ENCODE measurements around the gene SULT1C3. TPM values are rescaled to one million over a fixed set of nuclear protein-coding genes. Genes with fewer than 3 reads are reported as not detected.
"Not testable (repeated sequence)": the region's sequence is repeated elsewhere in the genome, so short reads cannot be mapped to it uniquely, and the experiment has no call there.

Gene SULT1C3
- total RNA-seq, 1 donor from 2014 or later = not detected

DNA sequence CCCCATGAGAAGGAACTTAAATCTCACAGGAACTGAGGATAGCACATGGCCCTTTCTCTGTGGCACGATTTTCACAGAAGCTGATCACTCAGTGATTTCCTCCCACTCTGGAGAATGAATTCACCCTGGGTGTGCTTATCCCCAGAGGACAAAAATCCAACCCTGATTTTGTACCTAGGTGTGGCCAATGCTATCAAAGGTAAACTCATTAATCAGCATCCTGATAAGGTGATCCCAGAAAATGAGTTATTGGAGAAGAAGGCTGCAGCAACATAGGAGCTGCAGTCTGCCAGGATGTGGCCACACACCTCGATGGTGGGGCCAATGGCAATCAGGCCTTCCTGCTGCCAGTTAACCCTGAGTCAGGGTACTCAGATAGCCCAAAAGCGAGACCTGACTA lies 40.7 kb downstream of the SULT1C3 start:
- DNase-seq = no peak
- Histone ChIP-seq H3K4me1 (no peaks in the 10 kb centered on the region), H3K9me3 (no peaks in the 10 kb centered on the region), H3K27ac (no peak overlapping the region), H3K36me3 (no peaks in the 10 kb centered on the region), H3K27me3 (ENCODE audit: low read depth) (no peaks in the 10 kb centered on the region), H3K4me3 (no peak overlapping the region)
- TF ChIP-seq CTCF (IDR thresholded peaks at IDR 0.05) = no peak
- intact Hi-C loops (cut with DNase I) = no loop called here
- ATAC-seq = no peak

DNA sequence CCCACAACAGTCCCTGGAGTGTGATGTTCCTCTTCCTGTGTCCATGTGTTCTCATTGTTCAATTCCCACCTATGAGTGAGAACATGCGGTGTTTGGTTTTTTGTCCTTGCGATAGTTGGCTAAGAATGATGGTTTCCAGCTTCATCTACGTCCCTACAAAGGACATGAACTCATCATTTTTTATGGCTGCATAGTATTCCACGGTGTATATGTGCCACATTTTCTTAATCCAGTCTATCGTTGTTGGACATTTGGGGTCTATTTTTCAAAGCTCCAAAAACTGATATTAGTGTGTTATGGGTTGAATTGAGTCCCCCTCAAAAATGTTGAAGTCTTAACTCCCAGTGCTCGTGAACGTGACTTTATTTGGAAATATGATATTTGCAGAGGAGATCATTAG lies 44.8 kb downstream of the SULT1C3 start:
- H3K27ac ChIP-seq; DNase-seq; H3K27me3 ChIP-seq (ENCODE audit: low read depth); H3K4me1 ChIP-seq; H3K36me3 ChIP-seq; ATAC-seq; intact Hi-C loops (cut with DNase I); H3K4me3 ChIP-seq; H3K9me3 ChIP-seq: not testable (repeated sequence)

- no peak for ATAC-seq
- intact Hi-C loops (cut with DNase I) = no loop called here
Observed at GRCh38 chr2:108285616-108286015, 45.8 kb downstream of the SULT1C3 start.

DNA sequence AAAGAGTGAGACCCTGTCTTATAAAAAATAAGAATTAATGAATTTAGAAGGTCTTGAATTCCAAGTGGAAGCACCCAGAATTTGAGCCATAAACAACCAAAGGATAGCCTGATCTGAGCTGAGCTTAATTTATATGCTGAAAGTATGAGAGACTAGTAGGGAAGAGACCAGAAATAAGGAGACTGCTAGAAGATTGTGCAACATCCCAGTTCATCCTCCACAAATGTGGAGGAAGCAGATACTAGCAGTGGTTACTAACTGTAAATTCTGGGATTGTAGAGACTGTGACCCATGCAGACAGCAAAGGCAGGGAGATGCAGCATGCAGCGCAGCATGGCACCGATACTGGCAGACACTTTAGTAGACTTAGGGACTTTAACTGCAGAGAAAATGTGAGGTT lies 47.4 kb downstream of the SULT1C3 start:
- intact Hi-C loops (cut with DNase I) = no loop called here
- Histone ChIP-seq H3K9me3 (no peaks in the 10 kb centered on the region), H3K36me3 (no peaks in the 10 kb centered on the region), H3K4me1 (no peaks in the 10 kb centered on the region), H3K27ac (no peak overlapping the region), H3K4me3 (no peak overlapping the region), H3K27me3 (ENCODE audit: low read depth) (no peaks in the 10 kb centered on the region)
- TF ChIP-seq CTCF (IDR thresholded peaks at IDR 0.05) = no peak
- ATAC-seq (no peak), DNase-seq (no peak)

More at GRCh38 chr2:108285616-108286015, 45.8 kb downstream of the SULT1C3 start:
- no peak overlapping the region for H3K27ac ChIP-seq
- H3K4me3 ChIP-seq = no peak overlapping the region
- no peak for DNase-seq
- no peaks in the 10 kb centered on the region for H3K4me1 ChIP-seq
- TF ChIP-seq CTCF (IDR thresholded peaks at IDR 0.05) = no peak
- no peaks in the 10 kb centered on the region for H3K9me3 ChIP-seq
- no peaks in the 10 kb centered on the region for H3K36me3 ChIP-seq
- no peaks in the 10 kb centered on the region for H3K27me3 ChIP-seq (ENCODE audit: low read depth)

- Histone ChIP-seq H3K27ac (no peak within 1 kb of the TSS), H3K4me3 (no peak within 1 kb of the TSS), H3K36me3 (no peaks in the 10 kb centered on the region), H3K9me3 (no peaks in the 10 kb centered on the region), H3K27me3 (ENCODE audit: low read depth) (no peaks in the 10 kb centered on the region), H3K4me1 (no peaks in the 10 kb centered on the region)
- ATAC-seq (peak; percentile 79 to 83), DNase-seq (no peak)
- intact Hi-C loops (cut with DNase I) = no loop called here
- TF ChIP-seq CTCF (IDR thresholded peaks at IDR 0.05) = no peak
Observed at GRCh38 chr2:108288534-108289106, 48.9 kb downstream of the SULT1C3 start, which contains the start of gene SULT1C2. Gene SULT1C2, plus strand, starts transcription at chr2:108288895. Its CDS starts 4,773 bp downstream, at chr2:108293668.

DNA sequence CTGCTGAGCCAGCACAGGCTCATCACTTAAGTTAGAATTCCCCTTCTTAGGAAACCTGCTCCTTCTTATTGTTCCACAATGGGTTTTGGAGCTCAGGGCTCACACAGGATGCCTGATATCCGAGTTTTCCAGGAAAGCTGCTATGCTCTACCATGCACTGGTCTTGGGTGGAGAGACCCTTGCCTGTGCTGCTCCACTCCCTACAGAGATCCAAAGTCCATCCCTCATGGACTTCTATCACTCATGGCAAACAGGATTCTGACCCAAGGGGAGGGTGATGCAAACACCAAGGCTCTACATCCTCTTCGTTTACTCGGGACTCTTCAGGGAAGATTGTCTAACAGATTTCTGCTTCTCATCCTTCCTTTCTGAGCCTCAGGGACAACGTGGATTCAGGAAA lies 54.1 kb downstream of the SULT1C3 start:
- H3K4me3 ChIP-seq = no peak overlapping the region
- no peaks in the 10 kb centered on the region for H3K9me3 ChIP-seq
- no peak overlapping the region for H3K27ac ChIP-seq
- DNase-seq (no peak), ATAC-seq (no peak)
- H3K4me1 ChIP-seq = no peaks in the 10 kb centered on the region
- intact Hi-C loops (cut with DNase I) = no loop called here
- no peaks in the 10 kb centered on the region for H3K36me3 ChIP-seq
- no peaks in the 10 kb centered on the region for H3K27me3 ChIP-seq (ENCODE audit: low read depth)
- TF ChIP-seq CTCF (IDR thresholded peaks at IDR 0.05) = no peak
